Breast epithelium (tissue), 3 donors: ENCODE data around the gene PPM1H.

ENCODE experiments used
- POLR2A ChIP-seq: fragments of 450-650 bp; IDR thresholded peaks from one replicate; pipeline ENCODE4 v1.6.1; 2016; ENCODE audit warnings: antibody characterized with exemption, mild to moderate bottlenecking, moderate library complexity
- POLR2AphosphoS5 ChIP-seq, 3 donors: sonication (generic); formaldehyde crosslinking; IDR thresholded peaks; one replicate each; pipeline ENCODE4 v1.6.1; 2017; ENCODE audit warnings: antibody characterized with exemption in 3 of 3
- TF ChIP-seq, protein P1 (sequence below), 3 donors: fragments of 450-650 bp; IDR thresholded peaks; one replicate each; pipeline ENCODE4 v1.5.1; 2016 to 2017; ENCODE audit warnings: antibody characterized with exemption in 3 of 3, mild to moderate bottlenecking in 3 of 3, moderate library complexity in 3 of 3

DNA sequence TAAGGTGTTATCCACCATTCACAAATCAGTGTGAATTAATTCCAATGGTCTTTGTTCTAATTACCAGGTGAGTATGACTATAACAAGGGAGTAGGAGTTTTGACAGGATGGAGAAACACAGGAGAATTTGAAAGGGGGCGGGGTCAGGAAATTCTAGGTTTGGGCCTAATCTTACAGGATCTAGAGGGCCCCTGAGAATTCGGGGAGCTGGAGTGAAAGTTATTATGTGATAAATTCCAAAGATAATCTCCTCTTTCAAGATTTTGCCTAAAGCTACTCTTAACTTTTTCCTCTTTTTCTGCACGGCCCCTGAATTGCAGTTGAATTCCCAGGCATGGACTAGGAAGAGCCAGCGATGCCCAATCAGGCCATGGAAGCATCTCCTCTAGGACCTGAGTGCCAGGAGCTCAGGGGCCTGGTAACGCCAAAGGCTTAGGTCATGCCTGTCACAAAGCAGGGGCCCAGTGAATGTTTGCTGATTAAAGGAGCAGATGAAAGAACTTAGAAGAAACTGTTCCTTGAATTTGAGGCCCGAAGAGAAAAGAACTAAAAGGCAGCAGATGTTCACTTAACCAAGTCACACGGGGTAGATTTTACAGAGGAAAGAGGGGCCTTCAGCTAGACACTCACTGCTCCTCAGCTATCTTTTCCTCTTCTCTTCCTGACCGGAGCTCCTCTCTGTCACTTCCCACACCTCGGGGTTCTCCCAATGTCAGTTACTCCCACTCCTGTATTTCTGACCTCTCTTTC is 195.5 kb downstream of the PPM1H start:
- TF ChIP-seq, protein P1, sequence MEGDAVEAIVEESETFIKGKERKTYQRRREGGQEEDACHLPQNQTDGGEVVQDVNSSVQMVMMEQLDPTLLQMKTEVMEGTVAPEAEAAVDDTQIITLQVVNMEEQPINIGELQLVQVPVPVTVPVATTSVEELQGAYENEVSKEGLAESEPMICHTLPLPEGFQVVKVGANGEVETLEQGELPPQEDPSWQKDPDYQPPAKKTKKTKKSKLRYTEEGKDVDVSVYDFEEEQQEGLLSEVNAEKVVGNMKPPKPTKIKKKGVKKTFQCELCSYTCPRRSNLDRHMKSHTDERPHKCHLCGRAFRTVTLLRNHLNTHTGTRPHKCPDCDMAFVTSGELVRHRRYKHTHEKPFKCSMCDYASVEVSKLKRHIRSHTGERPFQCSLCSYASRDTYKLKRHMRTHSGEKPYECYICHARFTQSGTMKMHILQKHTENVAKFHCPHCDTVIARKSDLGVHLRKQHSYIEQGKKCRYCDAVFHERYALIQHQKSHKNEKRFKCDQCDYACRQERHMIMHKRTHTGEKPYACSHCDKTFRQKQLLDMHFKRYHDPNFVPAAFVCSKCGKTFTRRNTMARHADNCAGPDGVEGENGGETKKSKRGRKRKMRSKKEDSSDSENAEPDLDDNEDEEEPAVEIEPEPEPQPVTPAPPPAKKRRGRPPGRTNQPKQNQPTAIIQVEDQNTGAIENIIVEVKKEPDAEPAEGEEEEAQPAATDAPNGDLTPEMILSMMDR (IDR thresholded peaks at IDR 0.05), result no peak
- no peak for TF ChIP-seq POLR2AphosphoS5 (IDR thresholded peaks at IDR 0.05)
- TF ChIP-seq POLR2A, result no peak
